HCT116 (cell line): ENCODE measurements around the gene MCAM. TPM values are rescaled to one million over a fixed set of nuclear protein-coding genes. Genes with fewer than 3 reads are reported as not detected.

Source experiments
- ATAC-seq: fragments of 200-7000 bp; cut with Tn5 transposase; 2 replicates; pipeline ENCODE4 v1.9.1; 2020; ENCODE audit warnings: mild to moderate bottlenecking, moderate library complexity
- BruUV-seq: library from RNA; stranded (reverse); fragments of 400-500 nt; replicated peaks from 2 replicates; lab custom pipeline; 2021; lab: Mats Ljungman, UMichigan
- CTCF ChIA-PET: fragments of 300-600 bp; sonication (Branson Sonifier 250); formaldehyde crosslinking; loops from one replicate; lab custom pipeline; 2021; ENCODE audit warnings: antibody characterized with exemption; lab: Charles Lee
- POLR2A ChIA-PET: fragments of 300-600, 350-600 bp; sonication (Branson Sonifier 250); formaldehyde crosslinking; loops from one replicate; lab custom pipeline; 2021; ENCODE audit warnings: antibody characterized with exemption; lab: Charles Lee
- RAD21 ChIA-PET, 2 experiments: fragments of 300-600 bp; sonication (Branson Sonifier 250); formaldehyde crosslinking; loops; one replicate each; lab custom pipeline; 2023; ENCODE audit warnings: low total read pairs in 2 of 2; ENCODE audit not compliant: uncharacterized antibody in 2 of 2, unreplicated experiment in 2 of 2, low non-redundant PET in 1 of 2; lab: Charles Lee
- DNase-seq: peaks from one replicate; pipeline ENCODE4 v3.0.0-alpha.2; 2010; ENCODE audit warnings: low read depth, low spot score
- H2AFZ ChIP-seq: fragments of 200-600 bp; shearing (Covaris generic), sonication (generic); 2 replicates; pipeline ENCODE4 v1.6.1; 2017; ENCODE audit warnings: low read depth, mixed run types, mixed read lengths, antibody characterized with exemption, low read length; ENCODE audit not compliant: poor library complexity, severe bottlenecking
- H3K27ac ChIP-seq: 2 replicates; pipeline ENCODE4 v1.5.1; 2012; ENCODE audit warnings: low read depth, low read length
- H3K27me3 ChIP-seq: fragments of 200-600 bp; sonication (generic); 2 replicates; pipeline ENCODE4 v1.6.1; 2016; ENCODE audit warnings: mixed run types, low read length, mixed read lengths; ENCODE audit not compliant: insufficient read depth
- H3K36me3 ChIP-seq, 2 experiments: fragments of 200-500 bp in 1 of 2; fragments of 200-600 bp in 1 of 2; sonication (Bioruptor generic) in 1 of 2; sonication (generic) in 1 of 2; 2 replicates each; pipeline versions ENCODE4 v1.5.1 to v1.6.1; 2014 to 2016; ENCODE audit warnings: low read length in 2 of 2, inconsistent platforms in 1 of 2, mixed read lengths in 1 of 2, mixed run types in 1 of 2; ENCODE audit not compliant: insufficient read depth in 2 of 2, control insufficient read depth in 1 of 2
- H3K4me1 ChIP-seq, 2 experiments: fragments of 200-600 bp in 1 of 2; sonication (generic) in 1 of 2; 2 replicates each; pipeline versions ENCODE4 v1.5.1 to v1.6.1; 2012 to 2017; ENCODE audit warnings: low read length in 2 of 2, inconsistent platforms in 1 of 2, mild to moderate bottlenecking in 1 of 2, mixed read lengths in 1 of 2, mixed run types in 1 of 2, moderate library complexity in 1 of 2; ENCODE audit not compliant: insufficient read depth in 2 of 2, control insufficient read depth in 1 of 2
- H3K4me2 ChIP-seq: fragments of 200-600 bp; sonication (generic); 2 replicates; pipeline ENCODE4 v1.6.1; 2017; ENCODE audit warnings: mixed run types, low read length, mixed read lengths
- H3K4me3 ChIP-seq, 2 experiments: fragments of 200-600 bp in 1 of 2; sonication (generic) in 1 of 2; replicated peaks in 1 of 2; 2 replicates each; pipeline ENCODE4 v1.5.1; 2011 to 2016; ENCODE audit warnings: low read length in 2 of 2, control low read depth in 1 of 2, low read depth in 1 of 2, mild to moderate bottlenecking in 1 of 2, mixed read lengths in 1 of 2, mixed run types in 1 of 2
- H3K79me2 ChIP-seq: fragments of 200-600 bp; sonication (generic); 2 replicates; pipeline ENCODE4 v1.6.1; 2017; ENCODE audit warnings: mild to moderate bottlenecking, mixed run types, low read length, moderate library complexity, mixed read lengths; ENCODE audit not compliant: insufficient read depth
- H3K9ac ChIP-seq: fragments of 200-600 bp; sonication (generic); 2 replicates; pipeline ENCODE4 v1.6.1; 2016; ENCODE audit warnings: low read length, mixed read lengths
- H3K9me2 ChIP-seq: fragments of 200-600 bp; sonication (generic), shearing (Covaris generic); 2 replicates; pipeline ENCODE4 v1.6.1; 2017; ENCODE audit warnings: mixed run types, mild to moderate bottlenecking, moderate library complexity; ENCODE audit not compliant: insufficient read depth
- H3K9me3 ChIP-seq, 2 experiments: fragments of 200-500 bp in 1 of 2; fragments of 200-600 bp in 1 of 2; sonication (Bioruptor generic) in 1 of 2; sonication (generic) in 1 of 2; 2 replicates each; pipeline ENCODE4 v1.6.1; 2014 to 2017; ENCODE audit warnings: low read length in 2 of 2, mixed read lengths in 2 of 2, inconsistent platforms in 1 of 2, low read depth in 1 of 2, mild to moderate bottlenecking in 1 of 2, mixed run types in 1 of 2, moderate library complexity in 1 of 2; ENCODE audit not compliant: control insufficient read depth in 1 of 2, insufficient read depth in 1 of 2
- H4K20me1 ChIP-seq: fragments of 200-600 bp; sonication (generic), shearing (Covaris generic); 2 replicates; pipeline ENCODE4 v1.6.1; 2017; ENCODE audit warnings: mixed run types, mild to moderate bottlenecking, moderate library complexity; ENCODE audit not compliant: insufficient read depth
- CEBPB ChIP-seq: IDR thresholded peaks from 2 replicates; pipeline ENCODE4 v1.6.1; 2012; ENCODE audit warnings: low read depth
- EGR1 ChIP-seq: IDR thresholded peaks from 2 replicates; pipeline ENCODE4 v1.6.1; 2012; ENCODE audit warnings: low read depth
- FOSL1 ChIP-seq: IDR thresholded peaks from 2 replicates; pipeline ENCODE4 v1.6.1; 2012; ENCODE audit warnings: low read depth
- JUND ChIP-seq: IDR thresholded peaks from 2 replicates; pipeline ENCODE4 v1.6.1; 2012
- POLR2A ChIP-seq: IDR thresholded peaks from 2 replicates; pipeline ENCODE4 v1.7.0; 2011; ENCODE audit warnings: borderline replicate concordance; ENCODE audit not compliant: insufficient read depth, insufficient read length; ENCODE audit errors: extremely low read depth
- SIN3A ChIP-seq: IDR thresholded peaks from 2 replicates; pipeline ENCODE4 v1.6.1; 2012; ENCODE audit warnings: low read depth
- SP1 ChIP-seq: IDR thresholded peaks from 2 replicates; pipeline ENCODE4 v1.6.1; 2012; ENCODE audit warnings: low read depth
- TCF7L2 ChIP-seq: IDR thresholded peaks from 2 replicates; pipeline ENCODE4 v1.7.0; 2011; ENCODE audit warnings: borderline replicate concordance, inconsistent platforms; ENCODE audit not compliant: insufficient read depth, insufficient read length; ENCODE audit errors: extremely low read depth
- intact Hi-C: fragments of 100-400 bp; cut with micrococcal nuclease; formaldehyde crosslinking; loops from 2 replicates; pipeline ENCODE4 v1.10.0; 2022
- total RNA-seq: library from RNA; stranded (reverse); gene quantifications from one replicate; pipeline ENCODE4 v1.2.1, GENCODE V29; 2021; ENCODE audit not compliant: unreplicated experiment
- TF ChIP-seq, protein P1 (sequence below): IDR thresholded peaks from 2 replicates; pipeline ENCODE4 v1.6.1; 2012
- TF ChIP-seq, protein P2 (sequence below): IDR thresholded peaks from 2 replicates; pipeline ENCODE4 v1.6.1; 2012

MCAM gene
- total RNA-seq, 1 experiment from 2014 or later = 17.4 TPM

DNA sequence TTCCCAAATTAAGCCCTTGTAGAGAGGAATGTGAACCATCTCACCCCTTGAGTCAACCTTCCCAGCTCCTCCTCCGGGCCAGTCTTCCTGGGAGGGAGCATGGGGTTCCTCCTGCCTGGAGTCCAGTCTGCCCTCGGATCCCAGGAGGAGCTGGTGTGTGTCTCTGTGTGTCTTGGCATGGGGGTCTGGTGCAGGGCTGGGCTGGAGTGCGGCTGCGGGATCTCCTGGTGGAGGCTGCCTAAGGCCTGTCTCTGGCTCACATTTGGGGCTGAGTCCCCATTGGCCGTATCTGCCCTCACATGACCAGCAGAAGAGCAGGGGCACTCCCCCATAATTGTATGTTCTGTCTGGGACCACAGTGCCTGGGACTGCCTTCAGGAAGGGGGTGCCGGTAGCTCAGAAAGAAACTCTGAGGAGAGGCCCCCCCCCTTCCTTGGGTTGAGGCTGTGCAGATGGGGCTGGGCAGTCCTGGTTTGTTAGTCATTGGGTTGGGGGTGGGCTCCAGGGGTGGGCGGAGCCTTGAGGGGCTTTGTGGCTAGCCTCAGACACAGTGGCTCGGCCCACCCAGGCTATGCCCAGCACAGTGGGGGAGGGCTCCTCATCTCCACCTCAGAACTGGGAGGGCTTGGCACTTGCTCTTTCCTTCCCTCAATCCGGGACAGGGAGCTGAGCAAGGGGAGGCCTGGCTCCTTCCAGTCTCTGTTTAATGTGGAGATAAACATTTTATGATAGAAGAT, 20.8 kb upstream of the MCAM start:
- H3K79me2 ChIP-seq = peaks cover 30% of the 10 kb centered on the region
- no peak for DNase-seq

More for the DNA sequence above, 20.8 kb upstream of the MCAM start:
- ChIA-PET POLR2A (interaction anchor here (0.6 to 1.4 kb wide), 8 partner anchors 23 to 305 kb away, joined by 3 to 7 read pairs (median 4); no protein-coding TSS in a partner anchor), CTCF (interaction anchor here (0.6 to 3.9 kb wide), 36 partner anchors 10 to 282 kb away, joined by 3 to 68 read pairs (median 4); partner anchors contain the start of genes C2CD2L, CBL, HMBS and MCAM), RAD21 (interaction anchor here (0.7 to 1.3 kb wide), 6 partner anchors 16 to 272 kb away, joined by 3 to 4 read pairs (median 4); partner anchors contain the start of gene MCAM (in 1 of the 2))
- Histone ChIP-seq H2AFZ (no peak overlapping the region), H3K27me3 (no peaks in the 10 kb centered on the region), H3K4me3 (no peak overlapping the region), H3K4me2 (peak overlapping the region; percentile 41), H3K9ac (no peak overlapping the region), H3K9me3 (no peaks in the 10 kb centered on the region), H3K27ac (peak overlapping the region; percentile 13), H3K4me1 (peaks cover 9 to 51% of the 10 kb centered on the region in 2 experiments), H3K9me2 (no peaks in the 10 kb centered on the region), H3K36me3 (peaks cover 0 to 12% of the 10 kb centered on the region in 2 experiments; a peak in 2 of 4 replicates), H4K20me1 (no peaks in the 10 kb centered on the region)
- no TSS peak for BruUV-seq
- TF ChIP-seq, protein P1, sequence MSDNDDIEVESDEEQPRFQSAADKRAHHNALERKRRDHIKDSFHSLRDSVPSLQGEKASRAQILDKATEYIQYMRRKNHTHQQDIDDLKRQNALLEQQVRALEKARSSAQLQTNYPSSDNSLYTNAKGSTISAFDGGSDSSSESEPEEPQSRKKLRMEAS = no peak
- TF ChIP-seq SIN3A (no peak), FOSL1 (no peak), JUND (no peak), EGR1 (no peak), SP1 (no peak), CEBPB (no peak), TCF7L2 (no peak), POLR2A (no peak)
- TF ChIP-seq, protein P2, sequence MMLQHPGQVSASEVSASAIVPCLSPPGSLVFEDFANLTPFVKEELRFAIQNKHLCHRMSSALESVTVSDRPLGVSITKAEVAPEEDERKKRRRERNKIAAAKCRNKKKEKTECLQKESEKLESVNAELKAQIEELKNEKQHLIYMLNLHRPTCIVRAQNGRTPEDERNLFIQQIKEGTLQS = no peak
- ATAC-seq = peak; percentile 13
- intact Hi-C loops = no loop called here
